Stimulated activated CD4-positive, alpha-beta T cell treated with anti-CD3 and anti-CD28 coated beads, Interleukin-15, amount 100 ng/mL, for 48 hours (primary cell): ENCODE measurements around the gene TNFSF9.
"Not testable (repeated sequence)": the region's sequence is repeated elsewhere in the genome, so short reads cannot be mapped to it uniquely, and the experiment has no call there.

ENCODE experiments used
- DNase-seq, 2 donors: peaks; one replicate each; pipeline ENCODE4 v3.0.0-alpha.2; 2020; ENCODE audit warnings: low read depth in 2 of 2

Gene TNFSF9

GRCh38 chr19:6532244-6532999 is 1.6 kb downstream of the TNFSF9 start:
- DNase-seq = no peak

GRCh38 chr19:6533000-6533328 is 2.1 kb downstream of the TNFSF9 start:
- DNase-seq = no peak

- DNase-seq = no peak
Measured at GRCh38 chr19:6533746-6534418, 3.1 kb downstream of the TNFSF9 start.

GRCh38 chr19:6534451-6535093 is 3.7 kb downstream of the TNFSF9 start:
- DNase-seq = no peak

- DNase-seq = no peak
Measured at GRCh38 chr19:6535558-6536137, 4.8 kb downstream of the TNFSF9 start.

GRCh38 chr19:6539514-6539913 is 8.7 kb downstream of the TNFSF9 start:
- no peak for DNase-seq

- no peak for DNase-seq
Measured at GRCh38 chr19:6540918-6541689, 10.3 kb downstream of the TNFSF9 start.

- no peak for DNase-seq
Measured at GRCh38 chr19:6543866-6544347, 13.1 kb downstream of the TNFSF9 start.

- not testable (repeated sequence) for DNase-seq
Measured at GRCh38 chr19:6550679-6551078, 19.9 kb downstream of the TNFSF9 start.

- no peak for DNase-seq
Measured at GRCh38 chr19:6551091-6551490, 20.3 kb downstream of the TNFSF9 start.

GRCh38 chr19:6551607-6552450 is 21.0 kb downstream of the TNFSF9 start:
- peak; percentile 40 to 41 for DNase-seq

GRCh38 chr19:6556043-6556449 is 25.2 kb downstream of the TNFSF9 start:
- DNase-seq = no peak

GRCh38 chr19:6556480-6557195 is 25.8 kb downstream of the TNFSF9 start:
- no peak for DNase-seq

- DNase-seq = not testable (repeated sequence)
Measured at GRCh38 chr19:6562437-6562836, 31.6 kb downstream of the TNFSF9 start.

GRCh38 chr19:6564393-6564792 is 33.6 kb downstream of the TNFSF9 start:
- DNase-seq = no peak

GRCh38 chr19:6566727-6567126 is 35.9 kb downstream of the TNFSF9 start:
- not testable (repeated sequence) for DNase-seq

GRCh38 chr19:6568010-6568526 is 37.2 kb downstream of the TNFSF9 start:
- no peak for DNase-seq

- DNase-seq = no peak
Measured at GRCh38 chr19:6568816-6569215, 38.0 kb downstream of the TNFSF9 start.

GRCh38 chr19:6570764-6571163 is 39.9 kb downstream of the TNFSF9 start:
- no peak for DNase-seq

- no peak for DNase-seq
Measured at GRCh38 chr19:6571167-6571566, 40.3 kb downstream of the TNFSF9 start.
